GM19467 (cell line): ENCODE data around the gene TCF4.

Experiments used
- ATAC-seq: cut with Tn5 transposase; IDR thresholded peaks from one replicate; pipeline ENCODE4 v1.9.1; 2021; ENCODE audit warnings: mild to moderate bottlenecking, moderate library complexity; ENCODE audit not compliant: unreplicated experiment

Gene TCF4

GRCh38 chr18:55546851-55547704 is 40.9 kb downstream of the TCF4 start:
- ATAC-seq, result no peak

GRCh38 chr18:55544014-55544413 is 44.0 kb downstream of the TCF4 start:
- no peak for ATAC-seq

- ATAC-seq, result no peak
These were observed 44.8 kb downstream of the TCF4 start for GRCh38 chr18:55543130-55543704.

DNA sequence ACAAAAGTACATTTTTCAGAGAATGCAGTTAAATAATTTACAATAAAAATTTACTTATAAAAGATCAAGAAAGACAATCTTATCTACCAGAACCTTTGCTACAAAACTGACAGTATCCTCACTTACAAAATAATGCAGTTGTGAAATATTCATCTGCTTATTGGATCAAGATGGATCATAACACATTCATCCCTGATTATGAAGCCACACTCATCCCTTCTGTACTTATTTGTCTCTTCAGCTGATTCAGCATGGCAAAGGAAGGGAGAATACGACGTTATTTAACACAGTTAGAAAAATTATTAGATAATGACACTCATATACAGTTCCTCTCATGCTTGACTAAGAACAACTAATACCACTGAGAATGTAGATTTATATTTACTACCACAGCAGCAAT is 46.4 kb downstream of the TCF4 start:
- ATAC-seq, result no peak

DNA sequence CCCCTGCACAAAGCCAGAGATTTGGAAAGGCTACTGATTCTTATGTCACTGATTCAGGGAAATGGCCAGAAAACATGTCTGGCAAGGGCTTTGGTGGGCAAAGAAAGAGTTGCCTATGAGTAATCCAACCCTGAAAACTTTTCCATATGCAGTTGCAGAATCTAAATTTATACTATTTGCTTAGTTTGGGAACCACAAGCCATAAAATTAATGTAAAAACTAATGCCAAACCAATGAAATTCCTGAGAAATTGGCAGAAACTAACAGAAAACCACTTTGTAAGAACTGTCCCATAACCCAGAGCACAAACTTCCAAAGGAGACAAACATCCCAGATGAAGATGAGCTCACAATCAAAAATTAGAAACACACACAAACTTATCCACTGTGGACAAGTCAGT is 48.8 kb downstream of the TCF4 start:
- no peak for ATAC-seq

- ATAC-seq, result no peak
These were observed 53.0 kb downstream of the TCF4 start for GRCh38 chr18:55534996-55535395.

- ATAC-seq, result no peak
These were observed 53.4 kb downstream of the TCF4 start for GRCh38 chr18:55534547-55534946.

- no peak for ATAC-seq
These were observed 57.8 kb downstream of the TCF4 start for GRCh38 chr18:55530166-55530565.

DNA sequence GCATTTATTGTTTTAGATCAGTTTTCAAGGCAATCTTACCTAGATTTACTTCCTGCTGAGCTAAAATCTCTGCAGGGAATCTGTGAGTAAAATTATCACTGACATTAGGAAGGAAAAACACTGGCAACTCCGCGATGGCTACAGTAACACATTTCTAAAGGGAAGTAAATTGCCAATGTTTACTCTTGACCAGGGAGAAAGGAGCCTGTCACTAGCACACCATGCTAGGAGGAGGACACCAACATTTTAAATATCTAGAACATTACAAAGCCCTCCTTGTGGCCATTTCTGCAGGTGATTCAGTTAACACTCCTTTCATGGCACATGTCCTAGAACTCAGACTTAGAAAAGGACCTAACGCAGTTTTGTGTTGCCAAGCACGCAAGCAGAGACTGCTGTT is 58.4 kb downstream of the TCF4 start:
- ATAC-seq, result no peak

- ATAC-seq, result no peak
These were observed 62.1 kb downstream of the TCF4 start for GRCh38 chr18:55525845-55526244.

DNA sequence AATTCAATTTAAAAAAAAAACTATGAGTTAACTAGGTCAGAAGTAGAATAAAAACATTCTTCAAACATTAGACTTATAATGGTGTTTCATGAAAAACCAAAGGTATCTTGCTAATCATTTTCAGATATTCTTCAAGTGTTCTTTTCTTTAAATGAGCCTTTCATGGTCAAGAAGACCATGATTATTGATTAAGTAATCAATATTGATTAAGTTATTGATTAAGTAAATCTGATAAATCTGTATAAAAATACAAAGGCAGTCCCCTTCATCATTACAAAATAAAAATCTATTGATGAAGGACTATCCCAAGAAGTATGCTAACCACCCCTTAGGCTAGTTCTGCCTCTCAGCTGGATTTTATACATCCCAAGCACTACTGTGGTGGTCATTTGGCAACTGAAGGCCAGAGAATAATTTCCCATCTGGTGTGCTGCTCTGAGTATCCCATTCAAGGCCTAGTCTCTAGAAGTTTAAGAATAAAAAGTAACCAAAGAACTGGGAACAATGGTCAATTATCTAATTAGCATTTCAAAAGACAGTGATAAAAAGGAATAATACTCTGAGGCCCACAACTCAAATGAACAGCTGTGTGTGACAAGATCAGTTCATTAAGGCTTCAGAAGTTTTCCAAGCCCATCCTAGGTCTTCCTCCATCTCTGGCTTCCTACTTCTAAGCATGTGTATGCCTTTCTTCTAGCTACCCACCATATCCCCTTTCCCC is 63.5 kb downstream of the TCF4 start:
- no peak for ATAC-seq

GRCh38 chr18:55523001-55523400 is 65.0 kb downstream of the TCF4 start:
- no peak for ATAC-seq

DNA sequence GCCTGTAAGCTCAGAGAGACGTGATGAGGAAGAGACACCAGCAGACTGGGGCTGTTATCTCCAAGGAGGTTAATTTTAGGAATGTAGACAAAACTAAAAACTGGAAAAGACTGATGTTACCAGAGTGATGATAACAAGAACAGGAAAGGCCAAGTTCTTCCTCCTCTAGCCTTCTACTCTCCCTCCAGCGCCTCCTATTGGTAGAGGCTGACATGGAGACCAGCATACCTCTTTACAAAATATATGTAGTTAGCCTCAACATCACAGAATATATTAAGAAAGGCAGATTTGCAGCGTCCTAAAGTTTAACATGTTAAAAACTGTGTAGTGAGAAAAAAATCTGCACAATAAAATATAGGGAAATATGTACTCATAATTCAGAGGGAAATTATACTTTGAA is 66.0 kb downstream of the TCF4 start:
- ATAC-seq, result no peak

GRCh38 chr18:55517055-55517454 is 70.9 kb downstream of the TCF4 start:
- ATAC-seq, result no peak

DNA sequence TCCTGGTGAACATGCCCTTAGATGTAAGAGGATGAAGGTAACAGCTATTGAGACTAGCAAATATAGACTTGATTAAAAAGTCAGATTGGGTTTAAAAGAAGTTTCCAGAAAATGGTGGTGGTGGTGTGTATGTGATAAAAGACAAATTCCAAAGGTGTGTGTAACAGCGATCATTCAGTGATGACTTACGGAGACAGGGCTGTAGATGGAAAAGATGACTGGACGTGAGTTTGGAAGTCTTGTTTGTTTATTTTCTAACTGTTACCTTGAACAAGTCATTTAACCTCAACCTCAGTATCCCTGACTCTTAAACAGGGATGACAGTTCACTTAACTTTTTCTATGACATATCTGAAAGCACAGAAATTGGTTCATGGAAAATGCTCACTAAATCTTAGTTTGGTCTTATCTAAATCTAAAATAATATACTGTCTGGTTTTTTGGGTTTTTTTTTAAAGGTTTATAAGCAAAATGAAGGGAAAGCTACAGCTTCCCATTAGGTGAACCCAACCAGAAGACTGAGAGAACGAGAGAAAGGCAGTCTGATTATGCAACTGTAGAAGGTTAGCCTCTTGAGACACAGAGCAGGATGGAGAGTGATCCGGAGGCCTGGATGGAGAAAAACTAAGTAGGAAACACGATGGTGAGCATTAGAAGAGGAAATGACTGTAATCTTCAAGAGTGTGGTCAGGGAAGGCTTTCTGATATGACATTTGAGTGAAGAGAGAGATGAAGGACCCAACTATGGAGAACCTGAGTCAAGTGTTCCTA is 71.9 kb downstream of the TCF4 start:
- no peak for ATAC-seq

- ATAC-seq, result no peak
These were observed 72.8 kb downstream of the TCF4 start for GRCh38 chr18:55515214-55515613.

DNA sequence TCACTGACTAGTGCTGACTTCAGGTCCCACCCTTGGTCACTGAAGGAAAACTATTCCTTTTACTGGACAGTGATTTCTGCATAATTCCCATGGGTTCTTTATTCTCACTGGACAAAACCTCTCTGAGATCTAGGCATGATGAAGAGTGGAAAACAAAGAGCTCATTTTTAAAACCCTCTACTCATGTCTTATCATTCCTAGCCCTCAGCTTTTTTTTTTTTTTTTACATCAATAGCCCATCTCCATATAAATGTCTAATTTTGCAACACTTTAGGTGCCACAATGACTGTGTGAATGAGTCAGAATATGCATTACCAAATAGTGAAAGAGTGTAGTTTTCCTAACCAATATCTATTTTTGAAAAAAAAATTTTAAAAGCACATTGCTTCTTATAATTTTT is 74.8 kb downstream of the TCF4 start:
- no peak for ATAC-seq

GRCh38 chr18:55511277-55511676 is 76.7 kb downstream of the TCF4 start:
- ATAC-seq, result no peak

DNA sequence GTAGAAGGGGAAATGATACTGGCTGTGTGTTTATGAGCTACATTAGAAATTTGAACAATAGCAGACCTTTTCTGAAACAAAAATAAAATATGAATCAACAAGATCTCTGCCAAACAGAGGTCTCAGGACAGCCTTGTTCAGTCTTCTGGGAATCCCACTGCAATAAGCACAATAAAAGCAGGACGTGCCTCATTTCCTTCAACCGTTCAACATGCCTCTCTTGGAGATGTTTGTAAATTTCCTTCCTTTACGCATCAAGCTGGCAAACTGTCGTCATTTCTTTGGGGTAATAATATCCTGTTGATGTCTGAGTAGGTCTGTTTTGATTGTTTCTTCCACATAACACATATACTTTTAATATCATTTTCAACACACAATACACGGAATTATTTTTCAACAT is 77.2 kb downstream of the TCF4 start:
- ATAC-seq, result no peak

- peak; percentile 82 for ATAC-seq
These were observed 78.2 kb downstream of the TCF4 start for GRCh38 chr18:55509631-55510324.

GRCh38 chr18:55508651-55509050 is 79.3 kb downstream of the TCF4 start:
- ATAC-seq, result no peak
